Stimulated activated CD8-positive, alpha-beta memory T cell treated with anti-CD3 and anti-CD28 coated beads, Interleukin-12 subunit alpha, Interleukin-12 subunit beta, amount 100 ng/mL, for 1 hour (primary cell): ENCODE measurements around the gene MOSMO.
"Not testable (repeated sequence)": the region's sequence is repeated elsewhere in the genome, so short reads cannot be mapped to it uniquely, and the experiment has no call there.

Experiments
- DNase-seq: peaks from one replicate; pipeline ENCODE4 v3.0.0-alpha.2; 2020; ENCODE audit warnings: low read depth

The MOSMO gene

GRCh38 chr16:22093996-22094395 is 86.1 kb downstream of the MOSMO start:
- DNase-seq, result no peak

GRCh38 chr16:22098405-22099255 is 90.7 kb downstream of the MOSMO start:
- no peak for DNase-seq

GRCh38 chr16:22099256-22099975 is 91.5 kb downstream of the MOSMO start:
- DNase-seq, result no peak

DNA sequence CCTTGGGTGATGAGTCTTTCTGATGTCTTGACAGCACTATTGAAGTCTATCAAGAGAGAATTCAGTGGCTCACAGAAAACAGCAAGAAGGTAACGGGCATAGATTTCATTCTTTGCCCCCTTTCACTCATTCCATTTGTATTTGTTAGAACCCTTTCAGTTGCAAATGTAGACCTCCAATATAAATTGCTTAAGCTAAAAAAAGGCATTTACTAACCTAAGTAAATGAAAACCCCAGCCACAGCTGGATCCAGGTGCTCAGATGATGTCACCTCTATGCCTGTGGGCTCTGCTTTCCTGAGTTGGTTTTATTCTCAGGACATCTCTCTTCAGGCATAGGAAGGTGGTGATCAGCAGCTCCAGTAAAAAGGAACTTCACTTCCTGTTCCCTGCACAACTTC is 95.5 kb downstream of the MOSMO start:
- DNase-seq, result no peak

GRCh38 chr16:22109258-22109898 is 101.5 kb downstream of the MOSMO start:
- no peak for DNase-seq

GRCh38 chr16:22111629-22112028 is 103.7 kb downstream of the MOSMO start:
- DNase-seq, result not testable (repeated sequence)

DNA sequence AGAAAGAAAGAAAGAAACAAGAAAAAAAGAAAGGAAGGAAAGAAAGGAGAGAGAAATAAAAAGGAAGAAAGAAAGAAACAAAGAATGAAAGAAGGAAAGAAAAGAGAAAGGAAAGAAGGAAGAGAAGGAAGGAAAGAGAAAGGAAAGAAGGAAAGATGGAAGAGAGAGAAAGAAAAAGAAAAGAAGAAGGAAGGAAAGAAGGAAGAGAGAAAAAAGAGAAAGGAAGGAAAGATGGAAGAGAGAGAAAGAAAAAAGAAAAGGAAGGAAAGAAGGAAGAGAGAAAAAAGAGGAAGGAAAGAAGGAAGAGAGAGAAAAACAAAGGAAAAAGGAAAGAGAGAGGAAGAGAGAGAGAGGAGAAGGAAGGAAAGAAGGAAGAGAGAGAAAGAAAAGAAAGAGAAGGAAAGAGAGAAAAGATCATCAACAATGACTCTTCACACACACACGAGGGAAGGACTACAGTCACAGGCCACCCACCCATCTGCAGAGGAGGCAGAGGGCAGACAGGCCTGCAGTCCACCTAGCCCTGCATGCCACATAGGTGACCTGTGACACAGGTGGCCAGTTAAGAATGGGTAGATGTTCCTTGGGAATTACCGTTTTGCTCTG is 108.3 kb downstream of the MOSMO start:
- DNase-seq, result no peak

DNA sequence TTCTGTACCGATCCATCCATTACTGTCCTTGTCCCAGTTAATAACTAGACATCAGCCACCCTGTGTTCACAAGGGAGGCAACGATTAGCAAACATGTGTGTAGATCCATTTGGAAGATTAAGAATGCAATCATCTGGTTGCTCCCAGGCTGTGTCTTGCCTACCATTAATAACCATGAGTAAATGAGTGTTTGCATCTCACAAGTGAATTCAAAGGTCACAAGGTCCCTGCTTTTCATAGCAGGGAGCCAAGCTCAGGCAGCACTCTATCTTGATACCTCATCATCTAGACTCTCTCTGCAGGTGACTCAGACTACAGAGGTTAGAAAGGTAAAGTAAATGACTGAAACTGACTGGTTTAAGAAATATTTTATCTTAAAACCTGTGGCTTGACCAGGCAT is 109.7 kb downstream of the MOSMO start:
- DNase-seq, result no peak

- no peak for DNase-seq
These were observed 112.5 kb downstream of the MOSMO start for GRCh38 chr16:22120440-22120839.

GRCh38 chr16:22122239-22122638 is 114.3 kb downstream of the MOSMO start:
- no peak for DNase-seq

GRCh38 chr16:22123146-22123545 is 115.2 kb downstream of the MOSMO start:
- DNase-seq, result no peak

- no peak for DNase-seq
These were observed 116.0 kb downstream of the MOSMO start for GRCh38 chr16:22123759-22124490.

- no peak for DNase-seq
These were observed 116.8 kb downstream of the MOSMO start for GRCh38 chr16:22124583-22125284.

- no peak for DNase-seq
These were observed 118.2 kb downstream of the MOSMO start for GRCh38 chr16:22126037-22126558.

- DNase-seq, result not testable (repeated sequence)
These were observed 120.6 kb downstream of the MOSMO start for GRCh38 chr16:22128537-22128936.

DNA sequence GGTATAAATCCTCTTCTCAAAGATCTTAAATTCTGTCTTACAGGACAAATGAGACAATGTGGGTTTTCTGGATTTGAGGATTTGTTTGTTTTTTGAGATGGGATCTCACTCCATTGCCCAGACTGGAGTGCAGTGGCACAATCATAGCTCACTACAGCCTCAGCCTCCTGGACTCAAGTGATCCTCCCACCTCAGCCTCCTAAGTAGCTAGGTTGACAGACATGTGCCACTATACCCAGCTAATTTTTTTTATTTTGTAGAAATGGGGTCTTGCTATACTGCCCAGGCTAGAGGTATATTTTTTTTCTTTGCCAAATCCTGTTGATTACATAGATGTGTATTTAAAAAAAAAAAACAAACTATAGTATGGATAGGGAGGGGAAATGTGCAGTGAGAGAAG is 122.6 kb downstream of the MOSMO start:
- DNase-seq, result no peak

- no peak for DNase-seq
These were observed 124.9 kb downstream of the MOSMO start for GRCh38 chr16:22132801-22133200.
